ENCODE measurements around the gene HUS1. TPM values are rescaled to one million over a fixed set of nuclear protein-coding genes. Genes with fewer than 3 reads are reported as not detected.

Gene HUS1
- total and polyA plus RNA-seq, 2 of the 4 experiments (the other 2 are of a cell fraction): 16.2 to 18.3 TPM

DNA sequence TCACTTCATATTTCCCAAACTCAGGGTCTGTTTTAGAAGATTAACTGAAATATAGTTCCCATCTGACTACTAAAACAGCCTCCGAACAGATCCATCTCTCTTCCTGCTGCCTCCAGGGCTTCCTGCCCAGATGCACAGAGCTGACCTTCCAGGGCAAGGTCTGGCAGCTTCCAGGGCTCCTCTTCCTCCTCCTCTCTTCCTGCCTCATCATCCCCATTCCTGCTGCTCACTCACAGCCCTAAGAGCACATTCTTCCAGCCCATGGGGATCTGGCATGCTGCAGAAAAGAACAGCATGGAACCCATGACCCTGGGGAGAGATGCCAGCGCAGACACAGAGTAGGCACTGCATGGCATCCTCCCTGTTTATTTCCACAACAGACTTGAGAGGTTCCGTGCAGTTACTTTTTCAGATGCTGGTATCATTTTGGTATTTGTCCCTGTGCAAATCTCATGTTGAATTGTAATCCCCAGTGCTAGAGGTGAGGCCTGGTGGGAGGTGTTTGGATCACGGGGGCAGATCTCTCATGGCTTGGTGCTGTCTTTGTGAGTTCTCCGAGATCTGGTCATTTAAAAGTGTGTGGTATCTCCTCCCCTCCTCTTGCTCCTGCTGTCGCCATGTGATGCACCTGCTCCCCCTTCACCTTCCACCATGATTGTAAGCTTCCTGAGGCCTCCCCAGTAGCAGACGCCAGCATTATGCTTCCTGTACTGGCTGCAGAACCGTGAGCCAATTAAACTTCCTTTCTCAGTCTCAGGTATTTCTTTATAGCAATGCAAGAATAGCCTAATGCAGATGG is 35.5 kb downstream of the HUS1 start:
- Histone ChIP-seq H3K14ac (replicated peaks; ENCODE audit: low read depth, low read length) (no peak overlapping the region), H3K4me3 (ENCODE audit: insufficient read depth, low read depth, low read length) (no peak overlapping the region), H3K36me3 (ENCODE audit: control insufficient read depth, insufficient read depth, low read length) (no peaks in the 10 kb centered on the region), H4K91ac (ENCODE audit: insufficient read depth, low read depth, low read length) (0 out of 2 replicates have a peak overlapping the region, but pooled peaks have one; percentile 8), H4K8ac (ENCODE audit: low read depth in 2 of 2, low read length in 2 of 2) (peak overlapping the region in 1 of 2 experiments; percentile 11; a peak in 2 of 4 replicates), H4K5ac (ENCODE audit: low read depth, low read length) (no peak overlapping the region), H2AFZ (replicated peaks; ENCODE audit: low read length, poor library complexity) (no peak overlapping the region), H3K4me2 (ENCODE audit: low read depth, low read length) (no peak overlapping the region), H3K18ac (ENCODE audit: low read depth, low read length) (no peak overlapping the region), H2AK9ac (replicated peaks; ENCODE audit: low read depth, low read length, poor library complexity) (no peak overlapping the region), H3K9me3 (ENCODE audit: control insufficient read depth, insufficient read depth, low read length) (no peaks in the 10 kb centered on the region), H3K79me1 (ENCODE audit: low read depth in 1 of 2, low read length in 2 of 2) (peaks cover 0 to 7% of the 10 kb centered on the region in 2 experiments; a peak in 1 of 4 replicates), H3K56ac (ENCODE audit: extremely low read depth, insufficient read depth, low read length) (no peak overlapping the region), H2BK15ac (ENCODE audit: low read depth, low read length) (peak overlapping the region; percentile 74; the same call in 1 of the 3 replicates), H2AK5ac (ENCODE audit: low read depth, low read length) (peak overlapping the region; percentile 29; the same call in 1 of the 2 replicates), H3K27me3 (ENCODE audit: control insufficient read depth, insufficient read depth, low read length) (no peaks in the 10 kb centered on the region), H4K20me1 (ENCODE audit: insufficient read depth, low read length) (no peaks in the 10 kb centered on the region), H3K9ac (ENCODE audit: low read depth, low read length) (no peak overlapping the region), H3K27ac (ENCODE audit: insufficient read depth, low read length) (no peak overlapping the region), H3K4me1 (ENCODE audit: control insufficient read depth, insufficient read depth, low read length) (peaks cover 17% of the 10 kb centered on the region), H3K4ac (ENCODE audit: low read depth, low read length) (peak overlapping the region; percentile 54; the same call in 1 of the 2 replicates), H3K9me1 (ENCODE audit: insufficient read depth, low read length) (peaks cover 25% of the 10 kb centered on the region), H3K23ac (ENCODE audit: low read depth, low read length) (no peak overlapping the region), H2BK120ac (ENCODE audit: low read depth, low read length) (peak overlapping the region; percentile 86), H2BK5ac (ENCODE audit: low read depth, low read length, poor library complexity, severe bottlenecking) (no peak overlapping the region), H2BK20ac (ENCODE audit: low read depth, low read length) (peak overlapping the region; percentile 68)
- DNase-seq (no peak), ATAC-seq (ENCODE audit: low read depth) (no peak)
- dilution Hi-C loops (cut with HindIII; ENCODE audit: low sequenced_read_pairs, unreplicated experiment) (no loop called here), in situ Hi-C loops (cut with MboI; ENCODE audit: low sequenced_read_pairs) (loop anchor here (10.0 kb wide), 2 partner anchors 509 to 679 kb away; no protein-coding TSS in a partner anchor), intact Hi-C loops (cut with micrococcal nuclease) (loop anchor here (10.0 kb wide), 2 partner anchors 359 to 679 kb away; partner anchors contain the start of gene TNS3)
- POLR2A ChIA-PET (ENCODE audit: unreplicated experiment): no interaction called here
- TF ChIP-seq RFX5 (IDR thresholded peaks at IDR 0.05; ENCODE audit: low read depth, low read length): no peak
- TF ChIP-seq RCOR1 (IDR thresholded peaks at IDR 0.05; ENCODE audit: insufficient replicate concordance, low read length): no peak
- no peak for TF ChIP-seq RAD21 (IDR thresholded peaks at IDR 0.05; ENCODE audit: low read length)
- TF ChIP-seq MAZ (IDR thresholded peaks at IDR 0.05; ENCODE audit: borderline replicate concordance, low read depth, low read length): no peak
- TF ChIP-seq, protein P1, sequence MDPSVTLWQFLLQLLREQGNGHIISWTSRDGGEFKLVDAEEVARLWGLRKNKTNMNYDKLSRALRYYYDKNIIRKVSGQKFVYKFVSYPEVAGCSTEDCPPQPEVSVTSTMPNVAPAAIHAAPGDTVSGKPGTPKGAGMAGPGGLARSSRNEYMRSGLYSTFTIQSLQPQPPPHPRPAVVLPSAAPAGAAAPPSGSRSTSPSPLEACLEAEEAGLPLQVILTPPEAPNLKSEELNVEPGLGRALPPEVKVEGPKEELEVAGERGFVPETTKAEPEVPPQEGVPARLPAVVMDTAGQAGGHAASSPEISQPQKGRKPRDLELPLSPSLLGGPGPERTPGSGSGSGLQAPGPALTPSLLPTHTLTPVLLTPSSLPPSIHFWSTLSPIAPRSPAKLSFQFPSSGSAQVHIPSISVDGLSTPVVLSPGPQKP (IDR thresholded peaks at IDR 0.05; ENCODE audit: borderline replicate concordance, low read depth, low read length): no peak
- no peak for TF ChIP-seq SMC3 (IDR thresholded peaks at IDR 0.05; ENCODE audit: low read depth, low read length)
- 84% methylated on average over 3 of the region's 8 CpGs; no CpG with 5 or more reads in 1 of the 2 experiments for WGBS, 2 experiments (ENCODE audit: extremely low coverage in 2 of 2, insufficient read length in 1 of 2)
- CTCF ChIA-PET: interaction anchor here (1.9 kb wide), 1 partner anchor 211 kb away, joined by 12 read pairs; no protein-coding TSS in a partner anchor
- BruUV-seq (replicated peaks): no TSS peak
